ENCODE data around the gene GHSR. TPM values are rescaled to one million over a fixed set of nuclear protein-coding genes. Genes with fewer than 3 reads are reported as not detected.

The GHSR gene
- total RNA-seq, 1 experiment from 2014 or later, result not detected

GRCh38 chr3:172456404-172456803, 8.1 kb upstream of the GHSR start:
- ChIA-PET CTCF (no interaction called here), POLR2A (ENCODE audit: low non-redundant PET) (no interaction called here)
- no peaks in the 10 kb centered on the region for H3K4me1 ChIP-seq (ENCODE audit: insufficient read depth, low read length, poor library complexity, severe bottlenecking)
- H3K27ac ChIP-seq (ENCODE audit: low read depth, low read length, poor library complexity, severe bottlenecking), result no peak overlapping the region
- no TSS peak for BruUV-seq (replicated peaks)
- no peak overlapping the region for H3K4me3 ChIP-seq (ENCODE audit: low read depth, low read length, poor library complexity, severe bottlenecking)
- intact Hi-C loops (cut with micrococcal nuclease; ENCODE audit: unreplicated experiment), result no loop called here
- H3K36me3 ChIP-seq (ENCODE audit: insufficient read depth, low read length, poor library complexity, severe bottlenecking), result no peaks in the 10 kb centered on the region
- H3K9me3 ChIP-seq (ENCODE audit: low read depth, low read length, poor library complexity, severe bottlenecking), result no peaks in the 10 kb centered on the region
- TF ChIP-seq, protein P1, sequence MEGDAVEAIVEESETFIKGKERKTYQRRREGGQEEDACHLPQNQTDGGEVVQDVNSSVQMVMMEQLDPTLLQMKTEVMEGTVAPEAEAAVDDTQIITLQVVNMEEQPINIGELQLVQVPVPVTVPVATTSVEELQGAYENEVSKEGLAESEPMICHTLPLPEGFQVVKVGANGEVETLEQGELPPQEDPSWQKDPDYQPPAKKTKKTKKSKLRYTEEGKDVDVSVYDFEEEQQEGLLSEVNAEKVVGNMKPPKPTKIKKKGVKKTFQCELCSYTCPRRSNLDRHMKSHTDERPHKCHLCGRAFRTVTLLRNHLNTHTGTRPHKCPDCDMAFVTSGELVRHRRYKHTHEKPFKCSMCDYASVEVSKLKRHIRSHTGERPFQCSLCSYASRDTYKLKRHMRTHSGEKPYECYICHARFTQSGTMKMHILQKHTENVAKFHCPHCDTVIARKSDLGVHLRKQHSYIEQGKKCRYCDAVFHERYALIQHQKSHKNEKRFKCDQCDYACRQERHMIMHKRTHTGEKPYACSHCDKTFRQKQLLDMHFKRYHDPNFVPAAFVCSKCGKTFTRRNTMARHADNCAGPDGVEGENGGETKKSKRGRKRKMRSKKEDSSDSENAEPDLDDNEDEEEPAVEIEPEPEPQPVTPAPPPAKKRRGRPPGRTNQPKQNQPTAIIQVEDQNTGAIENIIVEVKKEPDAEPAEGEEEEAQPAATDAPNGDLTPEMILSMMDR (conservative IDR thresholded peaks at IDR 0.05; ENCODE audit: low read depth, low read length), result no peak
- TF ChIP-seq EZH2 (IDR thresholded peaks at IDR 0.05; ENCODE audit: borderline replicate concordance, low read depth, low read length, poor library complexity, severe bottlenecking), result no peak
- DNase-seq (ENCODE audit: low spot score), result no peak
- H3K27me3 ChIP-seq (replicated peaks; ENCODE audit: insufficient read depth, low read depth, low read length, poor library complexity), result peaks cover 43% of the 10 kb centered on the region

DNA sequence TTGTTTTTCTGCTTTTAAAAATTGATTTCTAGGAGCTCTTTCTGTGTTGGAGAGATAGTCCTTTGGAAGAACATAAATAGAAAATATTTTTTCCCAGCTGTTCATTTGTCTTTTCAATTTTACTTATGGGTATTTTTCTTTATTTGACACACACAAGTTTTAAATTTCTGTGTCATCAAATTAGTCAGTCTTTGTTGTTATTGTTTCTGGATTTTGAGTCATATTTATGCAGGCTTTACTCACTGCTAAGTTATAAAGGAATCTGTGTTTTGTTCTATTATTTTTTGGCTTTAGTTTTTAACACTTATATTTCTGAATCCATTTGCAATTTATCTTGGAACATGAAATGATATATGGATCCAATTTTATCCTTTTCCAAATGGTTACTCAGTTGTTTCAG, 5.9 kb upstream of the GHSR start:
- BruUV-seq (replicated peaks), result no TSS peak
- ChIA-PET CTCF (no interaction called here), POLR2A (ENCODE audit: low non-redundant PET) (no interaction called here)
- H3K4me3 ChIP-seq (ENCODE audit: low read depth, low read length, poor library complexity, severe bottlenecking), result no peak overlapping the region
- no peaks in the 10 kb centered on the region for H3K4me1 ChIP-seq (ENCODE audit: insufficient read depth, low read length, poor library complexity, severe bottlenecking)
- peaks cover 65% of the 10 kb centered on the region for H3K27me3 ChIP-seq (replicated peaks; ENCODE audit: insufficient read depth, low read depth, low read length, poor library complexity)
- no peak for TF ChIP-seq EZH2 (IDR thresholded peaks at IDR 0.05; ENCODE audit: borderline replicate concordance, low read depth, low read length, poor library complexity, severe bottlenecking)
- TF ChIP-seq, protein P1 (conservative IDR thresholded peaks at IDR 0.05; ENCODE audit: low read depth, low read length), result no peak
- H3K27ac ChIP-seq (ENCODE audit: low read depth, low read length, poor library complexity, severe bottlenecking), result no peak overlapping the region
- no peak for DNase-seq (ENCODE audit: low spot score)
- no peaks in the 10 kb centered on the region for H3K36me3 ChIP-seq (ENCODE audit: insufficient read depth, low read length, poor library complexity, severe bottlenecking)
- H3K9me3 ChIP-seq (ENCODE audit: low read depth, low read length, poor library complexity, severe bottlenecking), result no peaks in the 10 kb centered on the region
- intact Hi-C loops (cut with micrococcal nuclease; ENCODE audit: unreplicated experiment), result no loop called here

GRCh38 chr3:172449466-172450149, 1.4 kb upstream of the GHSR start:
- no peak for TF ChIP-seq EZH2 (IDR thresholded peaks at IDR 0.05; ENCODE audit: borderline replicate concordance, low read depth, low read length, poor library complexity, severe bottlenecking)
- TF ChIP-seq, protein P1 (conservative IDR thresholded peaks at IDR 0.05; ENCODE audit: low read depth, low read length), result no peak
- CTCF ChIA-PET, result no interaction called here
- intact Hi-C loops (cut with micrococcal nuclease; ENCODE audit: unreplicated experiment), result no loop called here
- BruUV-seq (replicated peaks), result no TSS peak
- no peak overlapping the region for H3K27ac ChIP-seq (ENCODE audit: low read depth, low read length, poor library complexity, severe bottlenecking)
- H3K36me3 ChIP-seq (ENCODE audit: insufficient read depth, low read length, poor library complexity, severe bottlenecking), result no peaks in the 10 kb centered on the region
- H3K27me3 ChIP-seq (replicated peaks; ENCODE audit: insufficient read depth, low read depth, low read length, poor library complexity), result peaks cover 100% of the 10 kb centered on the region
- peak; percentile 51 for DNase-seq (ENCODE audit: low spot score)
- no peaks in the 10 kb centered on the region for H3K4me1 ChIP-seq (ENCODE audit: insufficient read depth, low read length, poor library complexity, severe bottlenecking)
- no peaks in the 10 kb centered on the region for H3K9me3 ChIP-seq (ENCODE audit: low read depth, low read length, poor library complexity, severe bottlenecking)
- no peak overlapping the region for H3K4me3 ChIP-seq (ENCODE audit: low read depth, low read length, poor library complexity, severe bottlenecking)
- POLR2A ChIA-PET (ENCODE audit: low non-redundant PET), result no interaction called here

All from A673 (cell line).